Stomach (tissue), 9 donors: Measurements from ENCODE around the gene MGAT4B. TPM values are rescaled to one million over a fixed set of nuclear protein-coding genes. Genes with fewer than 3 reads are reported as not detected.
A peak's percentile ranks its signal among the peaks of the same experiment; 100 is the strongest.

Experiments used
- DNase-seq, 2 donors: peaks; one replicate each; pipeline versions ENCODE4 v3.0.0 to v3.0.0-alpha.2; 2013 to 2019
- H3K27ac ChIP-seq, 5 donors: fragments of 200-600 bp in 4 of 5; sonication (generic) in 4 of 5; one replicate each; pipeline ENCODE4 v1.5.1; 2013 to 2019; ENCODE audit warnings: mild to moderate bottlenecking in 1 of 5, moderate library complexity in 1 of 5
- H3K27me3 ChIP-seq, 3 donors: fragments of 200-600 bp; sonication (generic); one replicate each; pipeline ENCODE4 v1.5.1; 2017 to 2019; ENCODE audit warnings: mixed run types in 1 of 3
- H3K36me3 ChIP-seq, 4 donors: fragments of 200-600 bp; sonication (generic); 1 replicate in 3 of 4; 2 replicates in 1 of 4; pipeline ENCODE4 v1.5.1; 2016 to 2019
- H3K4me1 ChIP-seq, 4 donors: fragments of 200-600 bp; sonication (generic); one replicate each; pipeline ENCODE4 v1.5.1; 2016 to 2019
- H3K4me3 ChIP-seq, 4 donors: fragments of 200-600 bp; sonication (generic) in 3 of 4; one replicate each; pipeline ENCODE4 v1.5.1; 2016 to 2019; ENCODE audit warnings: mild to moderate bottlenecking in 1 of 4
- H3K9me3 ChIP-seq, 4 donors: fragments of 200-600 bp; sonication (generic); one replicate each; pipeline ENCODE4 v1.5.1; 2016 to 2019
- CTCF ChIP-seq, 7 experiments: fragments of 450-650 bp in 4 of 7; fragments of 200-600 bp in 3 of 7; sonication (generic) in 3 of 7; IDR thresholded peaks; one replicate each; pipeline ENCODE4 v1.5.1; 2016 to 2019; ENCODE audit warnings: antibody characterized with exemption in 7 of 7, control low read depth in 2 of 7, mild to moderate bottlenecking in 1 of 7
- EP300 ChIP-seq: sonication (generic); formaldehyde crosslinking; IDR thresholded peaks from one replicate; pipeline ENCODE4 v1.6.1; 2017; ENCODE audit warnings: antibody characterized with exemption
- POLR2A ChIP-seq, 4 donors: fragments of 450-650 bp; IDR thresholded peaks; one replicate each; pipeline ENCODE4 v1.6.1; 2016; ENCODE audit warnings: antibody characterized with exemption in 4 of 4, control low read depth in 2 of 4, mild to moderate bottlenecking in 1 of 4, moderate library complexity in 1 of 4
- POLR2AphosphoS5 ChIP-seq, 3 donors: sonication (generic); formaldehyde crosslinking; IDR thresholded peaks; one replicate each; pipeline ENCODE4 v1.6.1; 2016; ENCODE audit warnings: antibody characterized with exemption in 3 of 3
- WGBS, 5 donors: extraction: QIAGEN DNeasy Blood & Tissue Kit in 3 of 5; methylation state at CpG; one replicate each; pipeline versions ENCODE4 v1.1.5 to v1.1.7; 2013 to 2018; 5-methylcytosine and 5-hydroxymethylcytosine counted together
- intact Hi-C: fragments of 100-400 bp; cut with DNase I; formaldehyde crosslinking; loops from one replicate; pipeline ENCODE4 v1.15.1; 2023; ENCODE audit warnings: low total_unique reads
- polyA plus RNA-seq, 3 donors: library from polyadenylated mRNA; stranded (reverse); fragments of 200-250 nt; gene quantifications; one replicate each; pipeline ENCODE4 v1.2.3, GENCODE V29; 2013
- total RNA-seq, 5 donors: library from RNA; depleted of rRNA; stranded (reverse); fragments of >200 nt; gene quantifications; one replicate each; pipeline versions ENCODE4 v1.1.0 to v1.2.3, GENCODE V29; 2014 to 2016
- donor health status: healthy with polysubstance abuse.
- donor health status: Bipolar disorder and iron deficiency.
- donor health status: healthy.

MGAT4B gene
- total and polyA plus RNA-seq, 8 donors = 85.0 to 617 (median 152) TPM

DNA sequence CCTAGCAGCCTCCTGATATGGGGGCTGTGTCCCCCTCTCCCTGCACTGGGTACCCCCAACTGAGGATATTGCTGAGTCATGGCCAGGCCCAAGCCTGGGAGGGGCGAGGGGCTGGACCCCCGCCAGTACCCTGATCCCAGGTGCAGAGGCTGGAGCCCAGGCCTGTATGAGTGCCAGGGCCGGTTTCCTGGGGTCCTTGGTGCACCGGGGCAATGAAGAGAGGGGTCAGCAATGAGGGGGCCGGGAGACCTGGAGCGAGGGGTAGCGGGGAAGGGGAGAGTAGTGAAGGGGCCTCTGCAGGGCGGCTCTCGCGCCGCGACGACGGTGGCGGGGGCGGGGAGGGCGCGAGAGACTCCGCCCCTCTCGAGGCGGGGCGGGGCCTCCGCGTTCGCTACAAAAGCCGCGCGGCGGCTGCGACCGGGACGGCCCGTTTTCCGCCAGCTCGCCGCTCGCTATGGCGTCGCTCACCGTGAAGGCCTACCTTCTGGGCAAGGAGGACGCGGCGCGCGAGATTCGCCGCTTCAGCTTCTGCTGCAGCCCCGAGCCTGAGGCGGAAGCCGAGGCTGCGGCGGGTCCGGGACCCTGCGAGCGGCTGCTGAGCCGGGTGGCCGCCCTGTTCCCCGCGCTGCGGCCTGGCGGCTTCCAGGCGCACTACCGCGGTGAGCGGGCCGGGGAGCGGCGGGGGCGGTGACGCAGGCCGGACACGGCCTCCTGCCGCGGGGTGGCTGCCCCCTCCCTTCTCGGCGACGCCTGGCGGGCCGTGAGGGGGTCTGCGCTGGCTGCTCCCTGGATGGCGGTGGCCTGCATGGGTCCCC is 14.0 kb upstream of the MGAT4B start, which contains the start of gene SQSTM1:
Gene SQSTM1, plus strand, starts transcription at position 423 of the 815 bp plus-strand sequence. Its CDS starts 32 bp downstream, at position 455.
- Histone ChIP-seq H3K27ac (peak within 1 kb of the TSS; percentile 91 to 100 (median 99)), H3K27me3 (no peaks in the 10 kb centered on the region), H3K4me1 (peaks cover 74 to 83% (median 81%) of the 10 kb centered on the region in 4 donors), H3K9me3 (no peaks in the 10 kb centered on the region), H3K4me3 (peak within 1 kb of the TSS; percentile 65 to 100 (median 90)), H3K36me3 (peaks cover 24 to 38% (median 35%) of the 10 kb centered on the region in 4 donors)
- peak in 1 of 7 experiments; percentile 15 for TF ChIP-seq CTCF (IDR thresholded peaks at IDR 0.05)
- peak; percentile 90 to 100 (median 100) for TF ChIP-seq POLR2AphosphoS5 (IDR thresholded peaks at IDR 0.05)
- no peak for TF ChIP-seq EP300
- peak in 2 of 4 donors; percentile 80 to 98 for TF ChIP-seq POLR2A (IDR thresholded peaks at IDR 0.05)
- peak; percentile 84 to 96 for DNase-seq
- intact Hi-C loops = no loop called here
- 0 to 1% (median 0%) methylated on average over 7 to 81 of the region's 81 CpGs for WGBS, 5 donors

GRCh38 chr5:179820127-179820482 is 13.4 kb upstream of the MGAT4B start:
- no peak for TF ChIP-seq EP300
- peak in 1 of 3 donors; percentile 4 for TF ChIP-seq POLR2AphosphoS5 (IDR thresholded peaks at IDR 0.05)
- TF ChIP-seq CTCF (IDR thresholded peaks at IDR 0.05) = no peak
- H3K4me3 ChIP-seq = peak overlapping the region; percentile 65 to 100 (median 90)
- H3K9me3 ChIP-seq = no peaks in the 10 kb centered on the region
- intact Hi-C loops = no loop called here
- 20 to 34% (median 24%) methylated on average over 8 to 12 of the region's 12 CpGs for WGBS, 5 donors
- peak overlapping the region; percentile 91 to 100 (median 99) for H3K27ac ChIP-seq
- DNase-seq = no peak
- H3K4me1 ChIP-seq = peaks cover 68 to 77% (median 75%) of the 10 kb centered on the region in 4 donors
- no peaks in the 10 kb centered on the region for H3K27me3 ChIP-seq
- H3K36me3 ChIP-seq = peaks cover 18 to 32% (median 29%) of the 10 kb centered on the region in 4 donors

DNA sequence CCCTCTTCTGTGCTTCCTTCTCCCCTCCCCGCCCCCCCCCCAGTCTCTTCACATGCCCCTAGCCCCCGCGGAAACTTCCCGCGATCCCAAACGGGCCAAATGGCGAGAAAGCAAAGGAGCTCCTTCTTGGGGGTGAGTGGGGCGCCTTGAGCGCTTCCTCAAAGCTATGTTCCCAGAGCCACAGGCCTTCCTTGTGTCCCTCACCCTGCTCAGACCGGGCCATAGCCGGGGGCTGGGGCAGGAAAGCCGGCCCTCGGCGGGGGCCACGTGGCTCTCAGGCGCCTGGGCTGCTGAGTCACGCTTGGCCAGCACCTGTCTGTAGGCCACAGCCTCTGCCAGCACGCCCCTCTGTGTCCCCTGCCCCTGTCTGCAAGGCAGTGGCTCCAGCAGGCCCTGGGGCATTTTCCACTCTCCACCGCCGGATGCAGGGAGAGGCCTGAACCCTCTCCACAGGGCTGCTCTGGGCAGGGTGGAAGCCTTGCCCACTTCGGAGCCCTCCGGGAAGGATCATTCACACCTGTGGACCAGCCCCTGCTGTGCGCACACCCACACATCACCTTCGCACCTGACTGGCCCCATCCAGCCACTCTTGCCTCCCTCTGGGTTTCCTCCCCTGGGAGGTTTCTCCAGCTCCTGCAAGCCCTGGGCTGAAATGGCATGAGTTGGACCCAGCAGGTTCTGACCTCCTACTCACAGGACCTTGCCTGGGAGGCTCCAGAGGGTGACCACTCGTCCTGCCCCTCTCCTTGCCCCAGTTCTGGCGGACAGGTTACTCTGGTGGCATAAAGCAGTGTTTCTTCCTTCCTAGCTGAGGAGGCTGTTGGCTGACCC is 12.8 kb upstream of the MGAT4B start:
- DNase-seq = peak; percentile 77 to 84
- Histone ChIP-seq H3K36me3 (peaks cover 12 to 27% (median 26%) of the 10 kb centered on the region in 4 donors), H3K4me1 (peaks cover 62 to 71% (median 69%) of the 10 kb centered on the region in 4 donors), H3K27ac (peak overlapping the region; percentile 91 to 100 (median 99)), H3K27me3 (no peaks in the 10 kb centered on the region), H3K9me3 (no peaks in the 10 kb centered on the region), H3K4me3 (peak overlapping the region; percentile 65 to 100 (median 90))
- TF ChIP-seq POLR2A (IDR thresholded peaks at IDR 0.05) (no peak), POLR2AphosphoS5 (IDR thresholded peaks at IDR 0.05) (peak in 2 of 3 donors; percentile 5 to 8)
- WGBS, 5 donors = 17 to 23% (median 20%) methylated on average over 22 to 26 of the region's 26 CpGs
- intact Hi-C loops = no loop called here

DNA sequence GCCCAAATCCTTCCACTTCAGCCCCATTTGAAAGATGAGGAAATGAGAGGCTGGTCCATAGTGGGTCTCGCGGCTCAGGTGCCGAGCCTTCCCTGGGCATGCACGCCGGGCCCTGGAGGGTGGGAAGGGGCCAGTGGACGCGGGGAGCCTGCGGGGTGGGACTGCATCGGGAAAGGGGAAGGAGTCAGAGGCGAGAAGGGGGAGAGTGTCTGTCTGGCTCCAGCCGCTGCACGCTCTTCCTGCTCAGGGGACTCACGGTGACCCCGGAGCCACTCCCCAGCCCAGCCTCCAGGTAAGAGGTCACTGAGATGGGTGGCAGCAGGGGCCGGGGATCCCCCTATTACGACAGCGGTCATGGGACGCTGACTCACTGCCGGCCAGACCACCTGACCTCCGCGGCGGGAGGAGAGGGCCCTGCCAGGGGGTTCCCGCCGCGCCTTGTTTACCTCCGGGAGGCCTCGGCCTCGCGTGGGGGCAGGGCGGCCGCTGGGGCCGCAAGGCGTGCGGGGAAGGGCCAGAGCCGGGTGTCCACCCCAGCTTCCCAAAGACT is 12.2 kb upstream of the MGAT4B start:
- Histone ChIP-seq H3K4me3 (peak overlapping the region; percentile 65 to 100 (median 90)), H3K27ac (peak overlapping the region; percentile 91 to 100 (median 99)), H3K9me3 (no peaks in the 10 kb centered on the region), H3K36me3 (peaks cover 5 to 26% (median 24%) of the 10 kb centered on the region in 4 donors), H3K4me1 (peaks cover 56 to 65% (median 62%) of the 10 kb centered on the region in 4 donors), H3K27me3 (no peaks in the 10 kb centered on the region)
- intact Hi-C loops = no loop called here
- peak; percentile 98 for DNase-seq
- TF ChIP-seq EP300 (peak; percentile 85), POLR2AphosphoS5 (IDR thresholded peaks at IDR 0.05) (peak; percentile 90 to 94 (median 93)), POLR2A (IDR thresholded peaks at IDR 0.05) (no peak)
- 0 to 5% (median 1%) methylated on average over 18 to 35 of the region's 35 CpGs for WGBS, 5 donors
